ENCODE results near the gene MFSD6.
"Not testable (repeated sequence)": the region's sequence is repeated elsewhere in the genome, so short reads cannot be mapped to it uniquely, and the experiment has no call there.

Gene MFSD6

GRCh38 chr2:190404487-190404886 is 3.7 kb upstream of the MFSD6 start:
- no peak for DNase-seq

GRCh38 chr2:190405070-190405469 is 3.1 kb upstream of the MFSD6 start:
- no peak for DNase-seq

- no peak for DNase-seq
Observed at GRCh38 chr2:190405995-190406394, 2.2 kb upstream of the MFSD6 start.

- no peak for DNase-seq
Observed at GRCh38 chr2:190406805-190407204, 1.4 kb upstream of the MFSD6 start.

GRCh38 chr2:190407246-190407661 is 901 bp upstream of the MFSD6 start:
- DNase-seq = no peak

GRCh38 chr2:190408538-190409271 is 550 bp downstream of the MFSD6 start:
- DNase-seq = peak; percentile 84

- no peak for DNase-seq
Observed at GRCh38 chr2:190409616-190410015, 1.5 kb downstream of the MFSD6 start.

GRCh38 chr2:190410166-190410565 is 2.0 kb downstream of the MFSD6 start:
- no peak for DNase-seq

GRCh38 chr2:190412966-190413365 is 4.8 kb downstream of the MFSD6 start:
- no peak for DNase-seq

GRCh38 chr2:190413421-190413820 is 5.3 kb downstream of the MFSD6 start:
- DNase-seq = no peak

GRCh38 chr2:190415251-190415650 is 7.1 kb downstream of the MFSD6 start:
- no peak for DNase-seq

- DNase-seq = no peak
Observed at GRCh38 chr2:190415794-190416775, 7.9 kb downstream of the MFSD6 start.

- no peak for DNase-seq
Observed at GRCh38 chr2:190417045-190417842, 9.1 kb downstream of the MFSD6 start.

- DNase-seq = no peak
Observed at GRCh38 chr2:190418727-190419126, 10.6 kb downstream of the MFSD6 start.

- no peak for DNase-seq
Observed at GRCh38 chr2:190420801-190421200, 12.6 kb downstream of the MFSD6 start.

GRCh38 chr2:190425221-190425866 is 17.2 kb downstream of the MFSD6 start:
- no peak for DNase-seq

GRCh38 chr2:190425883-190426658 is 17.9 kb downstream of the MFSD6 start:
- no peak for DNase-seq

GRCh38 chr2:190430866-190431265 is 22.7 kb downstream of the MFSD6 start:
- not testable (repeated sequence) for DNase-seq

- no peak for DNase-seq
Observed at GRCh38 chr2:190431907-190432306, 23.8 kb downstream of the MFSD6 start.

GRCh38 chr2:190432567-190433231 is 24.5 kb downstream of the MFSD6 start:
- DNase-seq = no peak

Data from right kidney (tissue), 1 donor.